PFSK-1 (cell line): Measurements from ENCODE around the gene KCNJ6.

Experiments used
- FOXP2 ChIP-seq: optimal IDR thresholded peaks from 2 replicates; pipeline ENCODE3; 2011; ENCODE audit warnings: borderline replicate concordance, control low read depth, inconsistent platforms; ENCODE audit not compliant: insufficient read depth; ENCODE audit errors: extremely low read length, extremely low read depth
- POLR2AphosphoS5 ChIP-seq: IDR thresholded peaks from 2 replicates; pipeline ENCODE4 v1.6.1; 2012; ENCODE audit warnings: low read depth, mild to moderate bottlenecking, control low read depth, low read length, moderate library complexity
- REST ChIP-seq, 2 experiments: IDR thresholded peaks; 2 replicates each; pipeline versions ENCODE4 v1.6.1 to v1.8.0; 2011 to 2012; ENCODE audit warnings: low read depth in 2 of 2, low read length in 2 of 2, control low read depth in 1 of 2, inconsistent platforms in 1 of 2, mild to moderate bottlenecking in 1 of 2, moderate library complexity in 1 of 2; ENCODE audit not compliant: insufficient read depth in 1 of 2
- SIN3A ChIP-seq: IDR thresholded peaks from 2 replicates; pipeline ENCODE4 v1.6.1; 2012; ENCODE audit warnings: mild to moderate bottlenecking, low read length, moderate library complexity, borderline replicate concordance; ENCODE audit not compliant: insufficient read depth
- TAF1 ChIP-seq: IDR thresholded peaks from 2 replicates; pipeline ENCODE4 v1.6.1; 2012; ENCODE audit warnings: low read length, control low read depth, borderline replicate concordance; ENCODE audit not compliant: insufficient read depth

Gene KCNJ6

DNA sequence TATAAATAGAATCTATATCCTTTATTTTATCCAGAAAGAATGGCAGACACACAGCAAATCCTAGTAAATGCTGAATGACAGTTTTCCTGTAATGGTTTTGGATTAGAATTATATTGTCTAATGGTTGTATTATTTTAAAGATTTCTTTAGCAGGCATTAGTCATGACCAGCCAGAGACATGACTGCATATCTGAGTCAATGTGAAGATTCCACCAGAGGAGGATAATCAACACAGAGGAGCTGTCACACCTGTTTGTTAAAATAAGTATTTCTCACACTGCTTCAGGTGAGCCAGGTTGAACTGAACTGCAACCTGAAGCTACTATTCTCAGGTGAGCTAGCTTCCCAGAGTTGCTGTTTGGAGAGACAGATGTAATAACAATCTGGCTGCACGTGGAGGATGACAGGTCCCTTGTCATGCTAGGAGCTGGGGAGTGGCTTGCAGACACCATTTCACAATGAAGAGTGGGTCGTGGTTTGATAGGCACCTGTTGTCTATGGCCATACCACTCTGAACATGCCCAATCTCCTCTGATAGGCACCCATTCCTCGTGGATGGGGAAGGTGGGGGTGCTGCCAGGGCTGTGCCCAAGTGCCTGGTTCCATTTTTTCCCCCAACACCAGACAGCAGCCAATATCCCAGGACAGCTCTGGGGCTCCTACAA lies 94.3 kb downstream of the KCNJ6 start:
- no peak for TF ChIP-seq POLR2AphosphoS5
- no peak for TF ChIP-seq FOXP2
- TF ChIP-seq REST (IDR thresholded peaks at IDR 0.05; ENCODE audit: insufficient read depth in 1 of 2, low read depth in 2 of 2, low read length in 2 of 2): no peak
- TF ChIP-seq TAF1: no peak
- no peak for TF ChIP-seq SIN3A

- TF ChIP-seq TAF1 (no peak), SIN3A (no peak), FOXP2 (no peak)
These were observed 95.2 kb downstream of the KCNJ6 start for GRCh38 chr21:37821092-37821491.

- TF ChIP-seq POLR2AphosphoS5 (no peak), FOXP2 (no peak), REST (IDR thresholded peaks at IDR 0.05; ENCODE audit: insufficient read depth in 1 of 2, low read depth in 2 of 2, low read length in 2 of 2) (no peak), SIN3A (no peak), TAF1 (no peak)
These were observed 96.9 kb downstream of the KCNJ6 start for GRCh38 chr21:37819372-37819771.

DNA sequence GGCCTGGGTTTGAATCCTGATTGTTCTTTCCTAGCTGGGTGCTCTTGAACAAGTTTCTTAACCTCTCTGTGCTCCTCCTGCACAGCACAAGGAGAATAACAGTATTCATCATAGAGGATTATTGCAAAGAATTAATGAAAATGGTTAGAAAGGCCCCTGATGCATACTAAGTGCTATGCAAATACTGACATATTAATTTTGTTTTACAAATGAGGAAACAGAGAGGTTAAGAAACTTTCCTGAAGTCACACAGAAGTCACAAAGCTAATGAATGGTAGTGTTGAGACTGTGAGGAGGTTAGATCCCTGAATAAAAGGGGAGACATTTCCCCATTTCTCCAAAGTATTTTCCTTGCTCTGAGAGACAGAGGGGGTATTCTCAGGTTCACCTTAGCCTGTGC lies 99.0 kb downstream of the KCNJ6 start:
- no peak for TF ChIP-seq POLR2AphosphoS5

DNA sequence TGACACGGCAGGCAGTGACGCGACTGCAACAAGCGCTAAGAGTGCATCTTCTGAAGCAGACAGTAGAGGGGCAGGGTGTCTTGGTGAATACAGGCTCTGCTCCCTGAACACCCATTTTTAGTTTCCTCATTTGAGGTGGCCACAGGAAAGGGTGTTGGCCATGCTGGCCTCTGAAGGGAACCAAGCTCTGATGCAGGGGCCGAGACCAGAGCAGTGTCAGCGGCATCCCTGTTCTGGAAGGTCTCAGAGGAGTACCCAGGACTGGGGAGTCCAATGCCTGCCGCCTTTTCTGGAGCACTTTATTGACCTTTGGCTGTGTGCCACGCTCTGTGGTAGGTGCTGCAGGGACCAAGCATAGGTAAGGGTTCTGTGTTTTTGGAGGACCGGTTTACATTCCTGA lies 100.4 kb downstream of the KCNJ6 start:
- TF ChIP-seq TAF1 (no peak), FOXP2 (no peak), REST (IDR thresholded peaks at IDR 0.05; ENCODE audit: insufficient read depth in 1 of 2, low read depth in 2 of 2, low read length in 2 of 2) (no peak), SIN3A (no peak), POLR2AphosphoS5 (no peak)

DNA sequence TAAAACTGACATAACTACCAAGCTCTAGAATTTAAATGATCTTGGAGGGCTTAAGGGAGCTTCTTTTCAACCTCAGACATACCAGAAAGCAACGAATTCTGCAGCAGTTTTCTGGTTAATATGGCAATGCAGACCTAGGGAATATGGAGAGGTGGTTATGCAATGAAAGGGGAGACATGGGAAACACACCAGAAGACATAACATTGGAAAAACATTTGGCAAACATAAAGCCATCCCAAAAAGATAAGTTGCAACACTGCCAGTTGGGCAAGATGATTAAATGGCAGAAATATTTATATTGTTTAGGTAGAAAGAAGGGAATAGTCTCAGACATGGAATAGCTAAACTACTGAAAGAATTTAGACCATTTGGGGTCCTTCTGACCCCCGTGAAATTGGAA lies 104.5 kb downstream of the KCNJ6 start:
- TF ChIP-seq POLR2AphosphoS5 (no peak), REST (IDR thresholded peaks at IDR 0.05; ENCODE audit: insufficient read depth in 1 of 2, low read depth in 2 of 2, low read length in 2 of 2) (no peak), TAF1 (no peak), FOXP2 (no peak), SIN3A (no peak)
